Measurements from ENCODE around the gene MTOR. TPM values are rescaled to one million over a fixed set of nuclear protein-coding genes. Genes with fewer than 3 reads are reported as not detected.
"Not testable (repeated sequence)": the region's sequence is repeated elsewhere in the genome, so short reads cannot be mapped to it uniquely, and the experiment has no call there.

The MTOR gene
- total and polyA plus RNA-seq, 10 of the 15 experiments (the other 5 are each of a cell fraction or from before 2014, with no cell fraction given), result 6.6 to 41.8 (median 29.8) TPM

DNA sequence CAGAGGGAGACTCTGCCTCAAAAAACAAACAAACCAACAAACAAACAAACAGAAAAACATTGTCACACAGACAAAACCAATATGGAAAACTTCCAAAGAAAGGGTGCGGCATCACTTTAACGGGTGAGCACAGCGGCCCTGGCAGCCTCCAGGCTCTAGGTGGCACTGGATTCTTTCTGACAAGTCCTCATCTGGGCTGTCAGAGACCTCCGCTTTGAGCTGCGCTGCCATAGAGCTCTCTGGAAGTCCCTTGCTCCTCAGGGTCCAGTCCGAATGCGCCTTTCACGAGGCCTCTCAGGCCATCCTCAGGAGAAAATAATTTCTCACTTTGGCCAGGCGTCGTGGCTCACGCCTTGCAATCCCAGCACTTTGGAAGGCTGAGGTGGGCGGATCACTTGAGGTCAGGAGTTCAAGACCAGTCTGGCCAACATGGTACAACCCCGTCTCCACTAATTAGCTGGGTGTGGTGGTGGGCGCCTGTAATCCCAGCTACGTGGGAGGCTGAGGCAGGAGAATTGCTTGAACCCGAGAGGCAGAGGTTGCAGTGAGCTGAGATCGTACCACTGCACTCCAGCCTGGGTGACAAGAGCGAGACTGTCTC lies 198.3 kb downstream of the MTOR start:
- in situ Hi-C loops (cut with MboI), result not testable (repeated sequence)
- WGBS (ENCODE audit: insufficient coverage, insufficient replicate concordance, low lambda C conversion rate, missing lambda C conversion rate), result 95% methylated on average over 16 of the region's 18 CpGs

More for the DNA sequence above, 198.3 kb downstream of the MTOR start:
- H3K4me3 ChIP-seq; ATAC-seq; H3K4me2 ChIP-seq (ENCODE audit: control insufficient read depth, insufficient read depth); intact Hi-C loops (cut with micrococcal nuclease; ENCODE audit: unreplicated experiment); H3K27ac ChIP-seq (ENCODE audit: control insufficient read depth, insufficient read depth); FAIRE-seq; DNase-seq (ENCODE audit: low read depth, low spot score); H3K9me3 ChIP-seq (replicated peaks; ENCODE audit: control insufficient read depth, insufficient read depth, low read length); RAD21 ChIA-PET (ENCODE audit: unreplicated experiment); H3K9ac ChIP-seq (ENCODE audit: control insufficient read depth, insufficient read depth, low read length); BruUV-seq (replicated peaks); H2AFZ ChIP-seq (ENCODE audit: control insufficient read depth, low read depth, low read length); H3K27me3 ChIP-seq (replicated peaks in 1 of 2; ENCODE audit: control insufficient read depth in 2 of 2, insufficient read depth in 2 of 2, low read length in 1 of 2); H4K20me1 ChIP-seq (ENCODE audit: control insufficient read depth, insufficient read depth): not testable (repeated sequence)
- ChIA-PET CTCF (interaction anchor here (1.0 to 5.1 kb wide), 4 partner anchors 9 to 556 kb away, joined by 3 to 36 read pairs (median 4); no protein-coding TSS in a partner anchor), SMC1A (ENCODE audit: uncharacterized antibody, unreplicated experiment) (interaction anchor here (1.5 to 3.8 kb wide), 3 partner anchors 26 to 31 kb away, joined by 3 to 25 read pairs (median 9); no protein-coding TSS in a partner anchor), POLR2A (interaction anchor here (0.7 kb wide), 1 partner anchor 178 kb away, joined by 4 read pairs; no protein-coding TSS in a partner anchor)
- peaks cover 25% of the 10 kb centered on the region for H3K79me2 ChIP-seq (ENCODE audit: control insufficient read depth, insufficient read depth, low read length)
- peaks cover 21 to 27% of the 10 kb centered on the region in 2 experiments for H3K36me3 ChIP-seq (ENCODE audit: control insufficient read depth in 2 of 2, insufficient read depth in 2 of 2, low read length in 1 of 2)
- H3K4me1 ChIP-seq (ENCODE audit: control insufficient read depth, insufficient read depth, low read length), result peaks cover 26% of the 10 kb centered on the region
- TF ChIP-seq, protein P1, sequence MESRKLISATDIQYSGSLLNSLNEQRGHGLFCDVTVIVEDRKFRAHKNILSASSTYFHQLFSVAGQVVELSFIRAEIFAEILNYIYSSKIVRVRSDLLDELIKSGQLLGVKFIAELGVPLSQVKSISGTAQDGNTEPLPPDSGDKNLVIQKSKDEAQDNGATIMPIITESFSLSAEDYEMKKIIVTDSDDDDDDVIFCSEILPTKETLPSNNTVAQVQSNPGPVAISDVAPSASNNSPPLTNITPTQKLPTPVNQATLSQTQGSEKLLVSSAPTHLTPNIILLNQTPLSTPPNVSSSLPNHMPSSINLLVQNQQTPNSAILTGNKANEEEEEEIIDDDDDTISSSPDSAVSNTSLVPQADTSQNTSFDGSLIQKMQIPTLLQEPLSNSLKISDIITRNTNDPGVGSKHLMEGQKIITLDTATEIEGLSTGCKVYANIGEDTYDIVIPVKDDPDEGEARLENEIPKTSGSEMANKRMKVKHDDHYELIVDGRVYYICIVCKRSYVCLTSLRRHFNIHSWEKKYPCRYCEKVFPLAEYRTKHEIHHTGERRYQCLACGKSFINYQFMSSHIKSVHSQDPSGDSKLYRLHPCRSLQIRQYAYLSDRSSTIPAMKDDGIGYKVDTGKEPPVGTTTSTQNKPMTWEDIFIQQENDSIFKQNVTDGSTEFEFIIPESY (IDR thresholded peaks at IDR 0.05), result 0 out of 2 replicates have a peak, but pooled peaks have one; percentile 19
